ENCODE data around the gene PPM1E. TPM values are rescaled to one million over a fixed set of nuclear protein-coding genes. Genes with fewer than 3 reads are reported as not detected.

The PPM1E gene
- polyA plus RNA-seq, 1 donor (not counting 4 experiments of a cell fraction or from before 2014, with no cell fraction given): not detected

DNA sequence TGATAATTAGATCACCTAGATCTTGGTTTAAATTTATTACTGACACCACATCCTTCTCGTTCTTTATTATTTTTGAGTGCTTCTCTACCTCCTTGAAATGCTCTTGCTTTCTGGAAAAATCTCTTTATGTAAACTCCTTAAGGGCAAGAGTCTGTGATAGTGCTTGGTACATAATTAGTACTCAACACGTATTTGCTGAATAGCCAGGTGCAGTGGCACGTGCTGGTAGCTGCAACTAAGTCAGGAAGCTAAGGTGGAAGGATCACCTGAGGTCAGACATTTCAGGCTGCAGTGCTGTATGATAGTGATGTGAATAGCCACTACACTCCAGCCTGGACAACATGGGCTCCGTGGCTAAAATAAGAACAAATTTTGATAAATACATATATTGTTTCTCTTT is 63.0 kb downstream of the PPM1E start:
- Histone ChIP-seq H3K36me3 (ENCODE audit: control insufficient read depth in 2 of 2, extremely low read depth in 1 of 2, insufficient read depth in 2 of 2, low read length in 2 of 2) (no peaks in the 10 kb centered on the region), H3K4me2 (ENCODE audit: control insufficient read depth, extremely low read depth, insufficient read depth, low read depth, low read length) (no peak overlapping the region), H3K9me3 (ENCODE audit: control insufficient read depth, low read depth, low read length) (no peaks in the 10 kb centered on the region), H3K79me2 (ENCODE audit: control insufficient read depth, insufficient read depth, low read length) (no peaks in the 10 kb centered on the region), H2AFZ (ENCODE audit: control insufficient read depth, low read length) (no peak overlapping the region), H3K27ac (ENCODE audit: control insufficient read depth, insufficient read depth, low read length) (no peak overlapping the region), H4K20me1 (ENCODE audit: control insufficient read depth, extremely low read depth, insufficient read depth, low read length) (no peaks in the 10 kb centered on the region), H3K27me3 (ENCODE audit: control insufficient read depth, extremely low read depth, insufficient read depth, low read length) (no peaks in the 10 kb centered on the region), H3K9me1 (ENCODE audit: control insufficient read depth, extremely low read depth, insufficient read depth, low read length) (no peaks in the 10 kb centered on the region), H3K9ac (ENCODE audit: control insufficient read depth, extremely low read depth, insufficient read depth, low read length) (no peak overlapping the region), H3K4me1 (ENCODE audit: control insufficient read depth, extremely low read depth, insufficient read depth, low read length) (no peaks in the 10 kb centered on the region), H3K4me3 (ENCODE audit: control insufficient read depth in 2 of 3, extremely low read depth in 1 of 3, insufficient read depth in 2 of 3, low read depth in 1 of 3, low read length in 3 of 3) (no peak overlapping the region)
- TF ChIP-seq, protein P1, sequence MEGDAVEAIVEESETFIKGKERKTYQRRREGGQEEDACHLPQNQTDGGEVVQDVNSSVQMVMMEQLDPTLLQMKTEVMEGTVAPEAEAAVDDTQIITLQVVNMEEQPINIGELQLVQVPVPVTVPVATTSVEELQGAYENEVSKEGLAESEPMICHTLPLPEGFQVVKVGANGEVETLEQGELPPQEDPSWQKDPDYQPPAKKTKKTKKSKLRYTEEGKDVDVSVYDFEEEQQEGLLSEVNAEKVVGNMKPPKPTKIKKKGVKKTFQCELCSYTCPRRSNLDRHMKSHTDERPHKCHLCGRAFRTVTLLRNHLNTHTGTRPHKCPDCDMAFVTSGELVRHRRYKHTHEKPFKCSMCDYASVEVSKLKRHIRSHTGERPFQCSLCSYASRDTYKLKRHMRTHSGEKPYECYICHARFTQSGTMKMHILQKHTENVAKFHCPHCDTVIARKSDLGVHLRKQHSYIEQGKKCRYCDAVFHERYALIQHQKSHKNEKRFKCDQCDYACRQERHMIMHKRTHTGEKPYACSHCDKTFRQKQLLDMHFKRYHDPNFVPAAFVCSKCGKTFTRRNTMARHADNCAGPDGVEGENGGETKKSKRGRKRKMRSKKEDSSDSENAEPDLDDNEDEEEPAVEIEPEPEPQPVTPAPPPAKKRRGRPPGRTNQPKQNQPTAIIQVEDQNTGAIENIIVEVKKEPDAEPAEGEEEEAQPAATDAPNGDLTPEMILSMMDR (optimal IDR thresholded peaks at IDR 0.05 in 1 of 3, IDR thresholded peaks at IDR 0.05 in 1 of 3, conservative IDR thresholded peaks at IDR 0.05 in 1 of 3; ENCODE audit: extremely low read depth in 1 of 3, insufficient read depth in 2 of 3, low read length in 3 of 3): no peak
- TF ChIP-seq EZH2 (IDR thresholded peaks at IDR 0.05; ENCODE audit: low read length): no peak
- DNase-seq (ENCODE audit: low read depth, low spot score) (no peak), FAIRE-seq (no peak)
- dilution Hi-C loops (cut with MboI; ENCODE audit: extremely low pct_ligation_motif_present, low sequenced_read_pairs): no loop called here

DNA sequence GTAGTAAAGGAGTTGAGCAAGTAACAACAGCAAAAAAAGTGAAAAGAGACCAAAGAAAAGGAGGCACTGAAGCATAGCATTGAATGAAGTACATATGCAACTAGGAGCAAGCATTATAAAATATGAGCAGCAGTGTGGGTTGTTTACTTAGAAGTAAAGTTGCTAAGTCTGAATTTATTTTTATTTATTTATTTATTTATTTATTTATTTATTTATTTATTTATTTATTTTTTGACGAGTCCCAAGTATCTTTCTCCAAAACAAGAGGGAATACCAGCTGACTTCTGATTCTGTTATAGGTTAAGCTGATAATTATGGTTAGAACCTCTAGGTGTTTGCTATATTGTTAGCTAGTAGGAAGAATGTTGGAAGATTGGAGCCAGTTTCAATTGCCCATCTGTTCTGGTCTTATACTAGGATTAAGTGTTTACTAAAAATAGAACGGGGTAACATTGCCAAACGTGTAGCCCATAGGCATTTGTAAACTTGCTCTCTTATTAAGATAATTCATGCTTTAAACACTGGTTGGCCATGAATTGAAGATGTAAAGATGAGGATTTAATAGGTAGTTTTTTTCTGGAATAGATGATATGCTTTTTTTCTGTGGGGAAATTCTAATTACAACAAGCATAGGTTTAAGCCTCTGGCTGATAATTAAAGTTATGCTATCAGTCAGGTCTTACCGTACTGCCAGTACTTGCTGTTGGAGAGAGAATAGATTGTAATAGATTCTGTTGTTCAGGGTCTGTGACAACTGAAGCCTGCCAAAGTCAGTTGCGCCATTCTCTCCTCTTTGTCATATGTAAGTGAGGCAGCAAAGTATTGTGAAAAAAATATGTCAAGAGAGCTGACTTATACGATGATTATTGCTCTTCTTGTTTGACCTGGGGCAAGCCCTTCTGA is 66.7 kb downstream of the PPM1E start:
- dilution Hi-C loops (cut with MboI; ENCODE audit: extremely low pct_ligation_motif_present, low sequenced_read_pairs): no loop called here
- no peak overlapping the region for H3K9ac ChIP-seq (ENCODE audit: control insufficient read depth, extremely low read depth, insufficient read depth, low read length)
- no peaks in the 10 kb centered on the region for H3K79me2 ChIP-seq (ENCODE audit: control insufficient read depth, insufficient read depth, low read length)
- H3K36me3 ChIP-seq (ENCODE audit: control insufficient read depth in 2 of 2, extremely low read depth in 1 of 2, insufficient read depth in 2 of 2, low read length in 2 of 2): no peaks in the 10 kb centered on the region
- H2AFZ ChIP-seq (ENCODE audit: control insufficient read depth, low read length): no peak overlapping the region
- no peaks in the 10 kb centered on the region for H4K20me1 ChIP-seq (ENCODE audit: control insufficient read depth, extremely low read depth, insufficient read depth, low read length)
- FAIRE-seq (no peak), DNase-seq (ENCODE audit: low read depth, low spot score) (no peak)
- H3K4me3 ChIP-seq (ENCODE audit: control insufficient read depth in 2 of 3, extremely low read depth in 1 of 3, insufficient read depth in 2 of 3, low read depth in 1 of 3, low read length in 3 of 3): no peak overlapping the region
- no peak overlapping the region for H3K27ac ChIP-seq (ENCODE audit: control insufficient read depth, insufficient read depth, low read length)
- no peaks in the 10 kb centered on the region for H3K9me3 ChIP-seq (ENCODE audit: control insufficient read depth, low read depth, low read length)
- H3K4me1 ChIP-seq (ENCODE audit: control insufficient read depth, extremely low read depth, insufficient read depth, low read length): no peaks in the 10 kb centered on the region
- H3K4me2 ChIP-seq (ENCODE audit: control insufficient read depth, extremely low read depth, insufficient read depth, low read depth, low read length): no peak overlapping the region
- H3K27me3 ChIP-seq (ENCODE audit: control insufficient read depth, extremely low read depth, insufficient read depth, low read length): no peaks in the 10 kb centered on the region
- no peak for TF ChIP-seq EZH2 (IDR thresholded peaks at IDR 0.05; ENCODE audit: low read length)
- TF ChIP-seq, protein P1 (optimal IDR thresholded peaks at IDR 0.05 in 1 of 3, IDR thresholded peaks at IDR 0.05 in 1 of 3, conservative IDR thresholded peaks at IDR 0.05 in 1 of 3; ENCODE audit: extremely low read depth in 1 of 3, insufficient read depth in 2 of 3, low read length in 3 of 3): no peak
- no peaks in the 10 kb centered on the region for H3K9me1 ChIP-seq (ENCODE audit: control insufficient read depth, extremely low read depth, insufficient read depth, low read length)

Measured in keratinocyte (primary cell).